Stimulated activated CD4-positive, alpha-beta T cell treated with anti-CD3 and anti-CD28 coated beads, Interleukin-4, amount 100 ng/mL, for 1 hour (primary cell): ENCODE measurements around the gene KIF4A.
"Not testable (repeated sequence)": the region's sequence is repeated elsewhere in the genome, so short reads cannot be mapped to it uniquely, and the experiment has no call there.

ENCODE experiments used
- DNase-seq: peaks from one replicate; pipeline ENCODE4 v3.0.0-alpha.2; 2020

The KIF4A gene

GRCh38 chrX:70289793-70290770 is at the start of gene KIF4A, which contains the start of gene PDZD11:
KIF4A (plus strand) TSS chrX:70290104; CDS start chrX:70290459, 355 bp downstream.
PDZD11 (minus strand) TSS chrX:70289927; CDS start chrX:70289341, 586 bp downstream.
- DNase-seq, result peak; percentile 70

GRCh38 chrX:70240751-70241150 is 49.2 kb upstream of the KIF4A start:
- no peak for DNase-seq

- DNase-seq, result no peak
Measured at GRCh38 chrX:70241501-70241900, 48.4 kb upstream of the KIF4A start.

GRCh38 chrX:70243601-70244000 is 46.3 kb upstream of the KIF4A start:
- not testable (repeated sequence) for DNase-seq

- DNase-seq, result no peak
Measured at GRCh38 chrX:70244881-70245280, 45.0 kb upstream of the KIF4A start.

- DNase-seq, result no peak
Measured at GRCh38 chrX:70247252-70247651, 42.7 kb upstream of the KIF4A start.

- DNase-seq, result no peak
Measured at GRCh38 chrX:70252491-70252890, 37.4 kb upstream of the KIF4A start.

- DNase-seq, result no peak
Measured at GRCh38 chrX:70253377-70254062, 36.4 kb upstream of the KIF4A start.

GRCh38 chrX:70254063-70254400 is 35.9 kb upstream of the KIF4A start:
- DNase-seq, result no peak

GRCh38 chrX:70254909-70255308 is 35.0 kb upstream of the KIF4A start:
- DNase-seq, result no peak

GRCh38 chrX:70255452-70255851 is 34.5 kb upstream of the KIF4A start:
- no peak for DNase-seq

GRCh38 chrX:70257423-70258288 is 32.2 kb upstream of the KIF4A start:
- no peak for DNase-seq

- DNase-seq, result no peak
Measured at GRCh38 chrX:70260104-70260503, 29.8 kb upstream of the KIF4A start, which contains the start of gene P2RY4. P2RY4 (minus strand) TSS chrX:70260204; CDS start chrX:70259624, 580 bp downstream.

- DNase-seq, result peak; percentile 15
Measured at GRCh38 chrX:70262952-70263567, 26.8 kb upstream of the KIF4A start.

GRCh38 chrX:70264784-70265183 is 25.1 kb upstream of the KIF4A start:
- DNase-seq, result no peak

- no peak for DNase-seq
Measured at GRCh38 chrX:70268034-70268433, 21.9 kb upstream of the KIF4A start, which contains the start of gene ARR3. ARR3 (plus strand) TSS chrX:70268334; CDS start chrX:70269386, 1,052 bp downstream.

GRCh38 chrX:70274029-70274428 is 15.9 kb upstream of the KIF4A start:
- DNase-seq, result not testable (repeated sequence)

- DNase-seq, result no peak
Measured at GRCh38 chrX:70279081-70279480, 10.8 kb upstream of the KIF4A start.

GRCh38 chrX:70280573-70280972 is 9.3 kb upstream of the KIF4A start:
- no peak for DNase-seq

- no peak for DNase-seq
Measured at GRCh38 chrX:70281951-70282350, 8.0 kb upstream of the KIF4A start, which contains the start of gene RAB41. RAB41 (plus strand) TSS chrX:70282172; CDS start chrX:70282218, 46 bp downstream.

- no peak for DNase-seq
Measured at GRCh38 chrX:70289168-70289792, 624 bp upstream of the KIF4A start.

- DNase-seq, result no peak
Measured at GRCh38 chrX:70292788-70293187, 2.9 kb downstream of the KIF4A start.
